Astrocyte (in vitro differentiated cells and primary cell): ENCODE results near the gene SERPINB1. TPM values are rescaled to one million over a fixed set of nuclear protein-coding genes. Genes with fewer than 3 reads are reported as not detected.

ENCODE experiments used
- DNase-seq: peaks from one replicate; pipeline ENCODE4 v3.0.0-alpha.2; 2010; ENCODE audit warnings: low read depth
- FAIRE-seq: peaks from 2 replicates; lab custom pipeline; 2011; peaks lifted over from hg19 to GRCh38; lab: Jason Lieb, UNC
- H2AFZ ChIP-seq: 2 replicates; pipeline ENCODE4 v1.6.0; 2012; ENCODE audit warnings: low read depth, low read length, inconsistent platforms
- H3K27ac ChIP-seq: 2 replicates; pipeline ENCODE4 v1.5.1; 2011; ENCODE audit warnings: low read depth, low read length, inconsistent platforms
- H3K27me3 ChIP-seq: 2 replicates; pipeline ENCODE4 v1.6.0; 2011; ENCODE audit warnings: low read length, inconsistent platforms; ENCODE audit not compliant: insufficient read depth
- H3K36me3 ChIP-seq: 2 replicates; pipeline ENCODE4 v1.5.1; 2011; ENCODE audit warnings: low read length, inconsistent platforms; ENCODE audit not compliant: insufficient read depth
- H3K4me1 ChIP-seq: 2 replicates; pipeline ENCODE4 v1.5.1; 2011; ENCODE audit warnings: low read length, inconsistent platforms; ENCODE audit not compliant: insufficient read depth
- H3K4me2 ChIP-seq: 2 replicates; pipeline ENCODE4 v1.6.0; 2012; ENCODE audit warnings: low read length, inconsistent platforms
- H3K4me3 ChIP-seq: 2 replicates; pipeline ENCODE4 v1.5.1; 2011; ENCODE audit warnings: low read depth, mild to moderate bottlenecking, low read length, inconsistent platforms; ENCODE audit not compliant: insufficient read depth
- H3K79me2 ChIP-seq: 2 replicates; pipeline ENCODE4 v1.6.0; 2012; ENCODE audit warnings: mild to moderate bottlenecking, low read length, inconsistent platforms; ENCODE audit not compliant: insufficient read depth
- H3K9ac ChIP-seq: 2 replicates; pipeline ENCODE4 v1.6.0; 2012; ENCODE audit warnings: mild to moderate bottlenecking, low read length, inconsistent platforms
- H3K9me3 ChIP-seq: 2 replicates; pipeline ENCODE4 v1.5.1; 2012; ENCODE audit warnings: low read depth, mild to moderate bottlenecking, low read length, inconsistent platforms; ENCODE audit not compliant: insufficient read depth
- H4K20me1 ChIP-seq: 2 replicates; pipeline ENCODE4 v1.6.0; 2012; ENCODE audit warnings: low read length, inconsistent platforms; ENCODE audit not compliant: insufficient read depth
- H3K27ac Mint-ChIP-seq: one replicate; pipeline ENCODE4 v1.8.0; 2021; ENCODE audit warnings: mild to moderate bottlenecking, mixed read lengths; ENCODE audit not compliant: unreplicated experiment
- H3K27me3 Mint-ChIP-seq: one replicate; pipeline ENCODE4 v1.8.0; 2021; ENCODE audit warnings: low read depth, mixed read lengths; ENCODE audit not compliant: unreplicated experiment
- H3K36me3 Mint-ChIP-seq: one replicate; pipeline ENCODE4 v1.8.0; 2021; ENCODE audit warnings: low read depth, mixed read lengths; ENCODE audit not compliant: unreplicated experiment
- H3K4me1 Mint-ChIP-seq: one replicate; pipeline ENCODE4 v1.8.0; 2021; ENCODE audit warnings: low read depth, mixed read lengths; ENCODE audit not compliant: unreplicated experiment
- H3K4me3 Mint-ChIP-seq: one replicate; pipeline ENCODE4 v1.8.0; 2021; ENCODE audit warnings: mild to moderate bottlenecking, moderate library complexity, mixed read lengths; ENCODE audit not compliant: unreplicated experiment
- H3K9me3 Mint-ChIP-seq: one replicate; pipeline ENCODE4 v1.8.0; 2021; ENCODE audit warnings: mild to moderate bottlenecking, mixed read lengths; ENCODE audit not compliant: unreplicated experiment
- EZH2 ChIP-seq: IDR thresholded peaks from 2 replicates; pipeline ENCODE4 v1.6.1; 2012; ENCODE audit warnings: mild to moderate bottlenecking, low read length, inconsistent platforms; ENCODE audit not compliant: insufficient read depth
- total RNA-seq: library from RNA; stranded (reverse); gene quantifications from 2 replicates; pipeline ENCODE4 v1.2.1, GENCODE V29; 2021
- TF ChIP-seq, protein P1 (sequence below): IDR thresholded peaks from 2 replicates; pipeline ENCODE4 v1.5.1; 2011; ENCODE audit warnings: low read depth, mild to moderate bottlenecking, inconsistent platforms, low read length, moderate library complexity; ENCODE audit not compliant: insufficient read depth

The SERPINB1 gene
- total RNA-seq, 1 donor from 2014 or later, result 1.5 TPM

DNA sequence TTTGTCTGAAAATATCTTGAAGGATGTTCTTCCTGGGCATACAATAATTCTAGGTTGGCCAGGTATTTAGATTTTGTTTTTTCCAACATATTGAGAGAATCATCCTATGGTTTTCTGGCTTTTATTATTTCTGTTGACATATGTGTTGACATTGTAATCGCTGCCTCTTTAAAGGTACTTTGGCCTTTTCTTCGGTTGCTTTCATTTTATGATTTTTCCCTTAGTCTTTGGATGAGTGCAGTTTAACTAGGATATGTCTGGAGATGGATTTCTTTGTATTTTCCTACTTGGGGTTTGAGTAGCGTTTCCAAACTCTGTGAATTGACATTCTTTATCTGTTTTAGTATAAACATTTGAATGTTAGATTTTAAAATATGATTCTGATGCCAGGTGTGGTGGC is 11.5 kb downstream of the SERPINB1 start:
- H3K4me3 ChIP-seq, result no peak overlapping the region
- no peaks in the 10 kb centered on the region for H3K36me3 ChIP-seq
- Mint-ChIP-seq H3K4me1 (no peaks in the 10 kb centered on the region), H3K27ac (no peak overlapping the region), H3K27me3 (no peaks in the 10 kb centered on the region), H3K4me3 (no peak overlapping the region), H3K36me3 (no peaks in the 10 kb centered on the region), H3K9me3 (no peaks in the 10 kb centered on the region)
- H3K4me1 ChIP-seq, result no peaks in the 10 kb centered on the region
- no peaks in the 10 kb centered on the region for H4K20me1 ChIP-seq
- no peaks in the 10 kb centered on the region for H3K27me3 ChIP-seq
- DNase-seq (no peak), FAIRE-seq (no peak)
- no peaks in the 10 kb centered on the region for H3K79me2 ChIP-seq
- H3K9me3 ChIP-seq, result no peaks in the 10 kb centered on the region
- H3K9ac ChIP-seq, result no peak overlapping the region
- H3K27ac ChIP-seq, result no peak overlapping the region
- no peak overlapping the region for H3K4me2 ChIP-seq
- no peak overlapping the region for H2AFZ ChIP-seq
- TF ChIP-seq EZH2, result no peak
- TF ChIP-seq, protein P1, sequence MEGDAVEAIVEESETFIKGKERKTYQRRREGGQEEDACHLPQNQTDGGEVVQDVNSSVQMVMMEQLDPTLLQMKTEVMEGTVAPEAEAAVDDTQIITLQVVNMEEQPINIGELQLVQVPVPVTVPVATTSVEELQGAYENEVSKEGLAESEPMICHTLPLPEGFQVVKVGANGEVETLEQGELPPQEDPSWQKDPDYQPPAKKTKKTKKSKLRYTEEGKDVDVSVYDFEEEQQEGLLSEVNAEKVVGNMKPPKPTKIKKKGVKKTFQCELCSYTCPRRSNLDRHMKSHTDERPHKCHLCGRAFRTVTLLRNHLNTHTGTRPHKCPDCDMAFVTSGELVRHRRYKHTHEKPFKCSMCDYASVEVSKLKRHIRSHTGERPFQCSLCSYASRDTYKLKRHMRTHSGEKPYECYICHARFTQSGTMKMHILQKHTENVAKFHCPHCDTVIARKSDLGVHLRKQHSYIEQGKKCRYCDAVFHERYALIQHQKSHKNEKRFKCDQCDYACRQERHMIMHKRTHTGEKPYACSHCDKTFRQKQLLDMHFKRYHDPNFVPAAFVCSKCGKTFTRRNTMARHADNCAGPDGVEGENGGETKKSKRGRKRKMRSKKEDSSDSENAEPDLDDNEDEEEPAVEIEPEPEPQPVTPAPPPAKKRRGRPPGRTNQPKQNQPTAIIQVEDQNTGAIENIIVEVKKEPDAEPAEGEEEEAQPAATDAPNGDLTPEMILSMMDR, result no peak

DNA sequence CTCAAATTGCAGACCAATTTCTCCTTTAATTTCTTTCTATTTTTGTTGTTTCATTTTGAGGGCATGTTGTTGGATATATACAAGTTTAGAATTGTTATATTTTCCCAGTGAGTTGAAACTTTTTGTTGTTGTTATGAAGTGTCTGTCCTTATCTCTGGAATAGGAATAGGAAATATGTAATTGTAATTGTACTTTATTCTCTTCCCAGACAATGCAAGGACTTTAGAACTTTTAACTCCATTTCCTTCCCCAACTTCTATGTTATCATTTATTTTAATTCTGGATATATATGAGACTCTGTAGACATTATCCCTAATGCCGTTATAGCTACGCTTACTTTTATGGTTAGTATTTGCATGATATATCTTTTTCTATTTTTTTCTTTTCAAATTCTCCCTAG is 12.4 kb downstream of the SERPINB1 start:
- no peaks in the 10 kb centered on the region for H3K4me1 Mint-ChIP-seq
- H3K4me3 ChIP-seq, result no peak overlapping the region
- TF ChIP-seq, protein P1, result no peak
- TF ChIP-seq EZH2, result no peak
- no peaks in the 10 kb centered on the region for H3K9me3 ChIP-seq
- no peak overlapping the region for H2AFZ ChIP-seq
- no peaks in the 10 kb centered on the region for H4K20me1 ChIP-seq
- no peaks in the 10 kb centered on the region for H3K36me3 Mint-ChIP-seq
- H3K9ac ChIP-seq, result no peak overlapping the region
- H3K27me3 ChIP-seq, result no peaks in the 10 kb centered on the region
- FAIRE-seq (no peak), DNase-seq (no peak)
- H3K27ac Mint-ChIP-seq, result no peak overlapping the region
- no peaks in the 10 kb centered on the region for H3K36me3 ChIP-seq
- no peaks in the 10 kb centered on the region for H3K27me3 Mint-ChIP-seq
- H3K9me3 Mint-ChIP-seq, result no peaks in the 10 kb centered on the region
- H3K79me2 ChIP-seq, result no peaks in the 10 kb centered on the region
- no peak overlapping the region for H3K4me2 ChIP-seq
- H3K4me1 ChIP-seq, result no peaks in the 10 kb centered on the region
- no peak overlapping the region for H3K4me3 Mint-ChIP-seq
- no peak overlapping the region for H3K27ac ChIP-seq

DNA sequence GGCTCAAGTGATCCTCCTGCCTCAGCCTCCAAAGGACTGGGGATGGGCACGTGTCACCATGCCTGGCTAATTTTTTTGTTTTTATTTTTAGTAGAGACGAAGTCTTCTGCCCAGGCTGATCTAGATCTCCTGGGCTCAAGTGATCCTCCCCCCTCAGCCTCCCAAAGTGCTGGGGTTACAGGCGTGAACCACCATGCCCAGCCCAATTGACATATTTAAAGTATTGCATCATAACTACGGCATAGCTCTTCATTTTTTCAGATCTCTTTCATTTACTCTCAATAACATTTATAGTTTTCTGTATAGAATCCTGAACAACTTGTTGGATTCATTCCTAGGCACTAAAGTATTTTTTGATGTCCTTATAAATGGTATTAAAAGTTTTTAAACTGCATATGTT is 13.0 kb downstream of the SERPINB1 start:
- Histone ChIP-seq H3K9ac (no peak overlapping the region), H2AFZ (no peak overlapping the region), H3K4me1 (peaks cover 2% of the 10 kb centered on the region), H3K9me3 (no peaks in the 10 kb centered on the region), H3K27me3 (no peaks in the 10 kb centered on the region), H3K36me3 (no peaks in the 10 kb centered on the region), H3K79me2 (no peaks in the 10 kb centered on the region), H3K4me3 (no peak overlapping the region), H4K20me1 (no peaks in the 10 kb centered on the region), H3K27ac (no peak overlapping the region), H3K4me2 (no peak overlapping the region)
- TF ChIP-seq EZH2, result no peak
- TF ChIP-seq, protein P1, result no peak
- no peaks in the 10 kb centered on the region for H3K27me3 Mint-ChIP-seq
- FAIRE-seq (no peak), DNase-seq (no peak)
- H3K27ac Mint-ChIP-seq, result no peak overlapping the region
- no peaks in the 10 kb centered on the region for H3K4me1 Mint-ChIP-seq
- H3K9me3 Mint-ChIP-seq, result no peaks in the 10 kb centered on the region
- H3K36me3 Mint-ChIP-seq, result no peaks in the 10 kb centered on the region
- no peak overlapping the region for H3K4me3 Mint-ChIP-seq
